ENCODE data around the gene TNKS2.
A peak's percentile ranks its signal among the peaks of the same experiment; 100 is the strongest.

TNKS2 gene

GRCh38 chr10:91884536-91884935 lies 86.3 kb downstream of the TNKS2 start:
- Histone ChIP-seq H3K27me3 (ENCODE audit: control insufficient read depth, low read length) (peaks cover 24% of the 10 kb centered on the region), H3K36me3 (ENCODE audit: control insufficient read depth, low read length) (no peaks in the 10 kb centered on the region), H3K4me3 (ENCODE audit: low read length) (no peak overlapping the region), H3K79me2 (ENCODE audit: control insufficient read depth, low read length) (no peaks in the 10 kb centered on the region), H3K27ac (ENCODE audit: low read depth, low read length) (no peak overlapping the region), H3K4me1 (ENCODE audit: control insufficient read depth, low read length) (peaks cover 12% of the 10 kb centered on the region), H3K9me2 (replicated peaks; ENCODE audit: control insufficient read depth, low read length) (no peaks in the 10 kb centered on the region), H3F3A (ENCODE audit: control insufficient read depth, insufficient read depth) (no peaks in the 10 kb centered on the region), H3K4me2 (ENCODE audit: low read length) (no peak overlapping the region), H3K9me3 (ENCODE audit: control insufficient read depth, insufficient read depth, low read length) (no peaks in the 10 kb centered on the region), H4K20me1 (ENCODE audit: control insufficient read depth, insufficient read depth, low read depth, low read length) (no peaks in the 10 kb centered on the region)
- TF ChIP-seq, protein P1, sequence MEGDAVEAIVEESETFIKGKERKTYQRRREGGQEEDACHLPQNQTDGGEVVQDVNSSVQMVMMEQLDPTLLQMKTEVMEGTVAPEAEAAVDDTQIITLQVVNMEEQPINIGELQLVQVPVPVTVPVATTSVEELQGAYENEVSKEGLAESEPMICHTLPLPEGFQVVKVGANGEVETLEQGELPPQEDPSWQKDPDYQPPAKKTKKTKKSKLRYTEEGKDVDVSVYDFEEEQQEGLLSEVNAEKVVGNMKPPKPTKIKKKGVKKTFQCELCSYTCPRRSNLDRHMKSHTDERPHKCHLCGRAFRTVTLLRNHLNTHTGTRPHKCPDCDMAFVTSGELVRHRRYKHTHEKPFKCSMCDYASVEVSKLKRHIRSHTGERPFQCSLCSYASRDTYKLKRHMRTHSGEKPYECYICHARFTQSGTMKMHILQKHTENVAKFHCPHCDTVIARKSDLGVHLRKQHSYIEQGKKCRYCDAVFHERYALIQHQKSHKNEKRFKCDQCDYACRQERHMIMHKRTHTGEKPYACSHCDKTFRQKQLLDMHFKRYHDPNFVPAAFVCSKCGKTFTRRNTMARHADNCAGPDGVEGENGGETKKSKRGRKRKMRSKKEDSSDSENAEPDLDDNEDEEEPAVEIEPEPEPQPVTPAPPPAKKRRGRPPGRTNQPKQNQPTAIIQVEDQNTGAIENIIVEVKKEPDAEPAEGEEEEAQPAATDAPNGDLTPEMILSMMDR (IDR thresholded peaks at IDR 0.05; ENCODE audit: low read depth, low read length, poor library complexity, severe bottlenecking), result no peak
- no peak for TF ChIP-seq EZH2phosphoT487 (IDR thresholded peaks at IDR 0.05; ENCODE audit: borderline replicate concordance, low read length)

DNA sequence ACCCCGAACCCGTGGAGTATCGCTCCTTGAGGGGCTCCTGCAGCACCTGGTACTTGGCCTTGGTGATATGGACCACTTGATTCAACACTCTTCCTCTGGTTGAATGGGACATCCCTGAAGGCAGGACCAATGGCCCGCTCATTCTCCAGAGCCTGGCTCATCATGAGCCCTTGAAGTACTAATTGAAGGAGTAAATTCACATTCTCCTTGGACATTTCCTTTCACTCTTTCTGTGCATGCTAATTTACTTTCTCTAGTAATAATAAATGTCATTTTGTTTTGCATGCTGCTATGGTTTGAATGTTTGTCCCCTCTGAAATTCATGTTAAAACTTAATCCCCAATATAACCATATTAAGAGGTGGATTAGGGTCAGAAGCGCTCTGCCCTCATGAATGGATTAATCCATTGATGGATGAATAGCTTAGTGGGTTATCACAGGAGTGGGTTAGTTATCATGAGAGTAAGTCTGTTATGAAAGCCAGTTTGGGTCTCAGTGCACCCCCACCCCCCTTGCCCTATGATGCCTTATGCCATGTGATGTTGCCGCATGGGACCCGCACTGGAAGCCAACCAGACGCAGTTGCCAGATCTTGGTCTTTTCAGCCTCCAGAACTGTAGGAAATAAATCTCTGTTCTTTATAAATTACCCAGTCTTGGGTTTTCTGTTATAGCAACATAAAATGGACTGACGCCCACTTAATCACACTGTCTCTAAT lies 87.3 kb downstream of the TNKS2 start:
- H3K4me1 ChIP-seq (ENCODE audit: control insufficient read depth, low read length), result peaks cover 12% of the 10 kb centered on the region
- H3K27ac ChIP-seq (ENCODE audit: low read depth, low read length), result no peak overlapping the region
- no peak overlapping the region for H3K4me2 ChIP-seq (ENCODE audit: low read length)
- no peaks in the 10 kb centered on the region for H3K36me3 ChIP-seq (ENCODE audit: control insufficient read depth, low read length)
- no peak overlapping the region for H3K4me3 ChIP-seq (ENCODE audit: low read length)
- H3K79me2 ChIP-seq (ENCODE audit: control insufficient read depth, low read length), result no peaks in the 10 kb centered on the region
- no peaks in the 10 kb centered on the region for H3F3A ChIP-seq (ENCODE audit: control insufficient read depth, insufficient read depth)
- no peaks in the 10 kb centered on the region for H3K9me2 ChIP-seq (replicated peaks; ENCODE audit: control insufficient read depth, low read length)
- TF ChIP-seq EZH2phosphoT487 (IDR thresholded peaks at IDR 0.05; ENCODE audit: borderline replicate concordance, low read length), result no peak
- TF ChIP-seq, protein P1 (IDR thresholded peaks at IDR 0.05; ENCODE audit: low read depth, low read length, poor library complexity, severe bottlenecking), result no peak
- peaks cover 24% of the 10 kb centered on the region for H3K27me3 ChIP-seq (ENCODE audit: control insufficient read depth, low read length)
- H3K9me3 ChIP-seq (ENCODE audit: control insufficient read depth, insufficient read depth, low read length), result no peaks in the 10 kb centered on the region
- H4K20me1 ChIP-seq (ENCODE audit: control insufficient read depth, insufficient read depth, low read depth, low read length), result no peaks in the 10 kb centered on the region

- H4K20me1 ChIP-seq (ENCODE audit: control insufficient read depth, insufficient read depth, low read depth, low read length), result no peaks in the 10 kb centered on the region
- no peaks in the 10 kb centered on the region for H3K9me2 ChIP-seq (replicated peaks; ENCODE audit: control insufficient read depth, low read length)
Observed at GRCh38 chr10:91886954-91887271, 88.7 kb downstream of the TNKS2 start.

More at GRCh38 chr10:91886954-91887271, 88.7 kb downstream of the TNKS2 start:
- Histone ChIP-seq H3K27me3 (ENCODE audit: control insufficient read depth, low read length) (peaks cover 24% of the 10 kb centered on the region), H3K4me1 (ENCODE audit: control insufficient read depth, low read length) (peaks cover 12% of the 10 kb centered on the region), H3F3A (ENCODE audit: control insufficient read depth, insufficient read depth) (no peaks in the 10 kb centered on the region), H3K9me3 (ENCODE audit: control insufficient read depth, insufficient read depth, low read length) (no peaks in the 10 kb centered on the region), H3K4me2 (ENCODE audit: low read length) (peak overlapping the region; percentile 93), H3K79me2 (ENCODE audit: control insufficient read depth, low read length) (no peaks in the 10 kb centered on the region), H3K36me3 (ENCODE audit: control insufficient read depth, low read length) (no peaks in the 10 kb centered on the region), H3K27ac (ENCODE audit: low read depth, low read length) (no peak overlapping the region), H3K4me3 (ENCODE audit: low read length) (peak overlapping the region; percentile 74)
- TF ChIP-seq, protein P1 (IDR thresholded peaks at IDR 0.05; ENCODE audit: low read depth, low read length, poor library complexity, severe bottlenecking), result no peak

Data from DOHH2 (cell line).